Measurements from ENCODE around the gene SLC16A11.
"Not testable (repeated sequence)": the region's sequence is repeated elsewhere in the genome, so short reads cannot be mapped to it uniquely, and the experiment has no call there.

The SLC16A11 gene

GRCh38 chr17:7043497-7044198 lies at the start of gene SLC16A11:
TSS of gene SLC16A11 (minus strand) at chr17:7044092. CDS start at chr17:7043513, 579 bp downstream.
- no peak for DNase-seq (ENCODE audit: low read depth in 2 of 2)

- DNase-seq (ENCODE audit: low read depth in 2 of 2) = not testable (repeated sequence)
These were observed 47.6 kb upstream of the SLC16A11 start for GRCh38 chr17:7091311-7092005.

- not testable (repeated sequence) for DNase-seq (ENCODE audit: low read depth in 2 of 2)
These were observed 45.7 kb upstream of the SLC16A11 start for GRCh38 chr17:7089570-7089969.

GRCh38 chr17:7088442-7088841 lies 44.5 kb upstream of the SLC16A11 start:
- DNase-seq (ENCODE audit: low read depth in 2 of 2) = not testable (repeated sequence)

- DNase-seq (ENCODE audit: low read depth in 2 of 2) = no peak
These were observed 40.2 kb upstream of the SLC16A11 start for GRCh38 chr17:7084088-7084487.

- no peak for DNase-seq (ENCODE audit: low read depth in 2 of 2)
These were observed 39.7 kb upstream of the SLC16A11 start for GRCh38 chr17:7083592-7083991.

- no peak for DNase-seq (ENCODE audit: low read depth in 2 of 2)
These were observed 37.6 kb upstream of the SLC16A11 start for GRCh38 chr17:7081341-7082062.

- DNase-seq (ENCODE audit: low read depth in 2 of 2) = no peak
These were observed 36.7 kb upstream of the SLC16A11 start for GRCh38 chr17:7080456-7081041.

DNA sequence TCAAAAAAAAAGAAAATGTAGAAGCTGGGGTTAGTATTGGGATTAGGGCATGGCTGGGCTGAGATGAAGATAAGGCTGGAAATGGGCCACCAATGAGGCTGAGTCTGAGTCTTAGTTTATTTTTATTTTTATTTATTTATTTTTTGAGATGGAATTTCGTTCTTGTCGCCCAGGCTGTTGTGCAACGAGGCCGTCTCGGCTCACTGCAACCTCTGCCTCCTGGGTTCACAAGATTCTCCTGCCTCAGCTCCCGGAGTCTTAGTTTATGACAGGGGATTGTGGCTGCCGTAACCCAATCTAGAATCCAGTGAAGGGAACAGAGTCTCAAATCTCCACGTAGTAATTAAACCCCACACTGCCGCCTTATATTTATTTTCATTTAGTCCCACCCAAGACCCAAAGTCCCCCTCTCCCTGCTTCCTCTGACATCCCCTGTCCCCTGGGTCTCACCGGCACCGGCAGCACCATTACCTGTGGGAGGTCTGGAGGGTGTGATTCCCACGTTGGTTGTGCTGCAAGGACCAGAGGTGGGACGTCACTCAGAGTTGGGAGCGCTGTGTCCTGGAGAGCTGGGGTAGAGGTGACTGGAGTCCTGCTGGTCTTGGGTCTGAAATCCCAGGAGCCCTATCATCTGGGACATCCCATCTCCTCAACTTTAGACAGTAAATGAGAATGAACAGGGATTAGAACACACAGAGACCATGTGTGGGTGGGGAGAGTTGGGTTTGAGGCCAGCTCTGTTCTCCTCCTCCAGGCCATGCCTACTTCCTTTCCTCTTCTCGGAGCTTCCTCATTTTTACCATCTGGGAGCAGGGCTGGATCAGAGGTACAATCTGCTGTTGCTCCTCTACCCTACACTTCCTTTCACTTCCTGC lies 35.9 kb upstream of the SLC16A11 start, which contains the start of gene CLEC10A:
CLEC10A (minus strand) TSS at position 671 of the 875 bp plus-strand sequence. CDS start 1,439 bp downstream, outside the sequence.
- no peak for DNase-seq (ENCODE audit: low read depth in 2 of 2)

DNA sequence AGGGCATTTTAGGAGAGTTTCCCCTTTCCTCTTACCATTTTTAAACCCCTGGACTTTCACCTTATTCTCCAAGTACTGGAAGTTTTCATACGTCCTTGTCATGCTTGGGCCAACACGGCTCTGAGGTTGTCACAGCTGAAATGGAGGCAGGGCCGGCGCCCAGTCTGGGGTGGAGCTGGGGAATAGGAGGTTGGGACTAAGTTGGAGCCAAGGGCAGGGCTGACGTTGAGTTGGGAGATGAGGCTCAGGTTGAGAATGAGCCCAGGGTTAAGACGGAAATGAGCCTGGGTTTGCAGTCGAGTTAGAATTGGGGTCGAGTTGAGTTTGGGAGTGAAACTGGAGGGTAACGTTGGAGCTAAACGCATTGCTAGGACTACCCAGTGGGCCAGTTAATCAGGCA lies 34.8 kb upstream of the SLC16A11 start:
- DNase-seq (ENCODE audit: low read depth in 2 of 2) = no peak

GRCh38 chr17:7077911-7078546 lies 34.1 kb upstream of the SLC16A11 start:
- no peak for DNase-seq (ENCODE audit: low read depth in 2 of 2)

DNA sequence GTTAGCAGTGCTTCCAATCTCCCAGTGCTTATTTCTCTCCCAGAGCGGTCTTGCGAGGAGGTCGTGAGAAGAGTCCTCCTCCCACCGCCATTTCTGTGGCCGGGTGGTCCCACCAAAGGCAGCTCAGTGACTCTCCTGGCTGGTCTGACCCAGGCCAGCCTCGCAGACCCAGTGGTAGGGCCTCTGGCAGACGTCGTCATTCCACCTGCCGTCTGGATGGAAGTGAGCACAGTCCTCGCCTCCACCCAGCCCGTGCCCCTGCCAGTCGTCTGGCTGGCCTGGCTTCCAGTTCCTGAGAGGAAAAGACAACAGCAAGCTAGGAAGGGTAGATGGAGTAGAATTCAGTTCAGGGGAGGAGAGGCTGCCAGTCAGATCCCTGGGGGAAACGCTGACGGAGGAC lies 31.0 kb upstream of the SLC16A11 start:
- no peak for DNase-seq (ENCODE audit: low read depth in 2 of 2)

DNA sequence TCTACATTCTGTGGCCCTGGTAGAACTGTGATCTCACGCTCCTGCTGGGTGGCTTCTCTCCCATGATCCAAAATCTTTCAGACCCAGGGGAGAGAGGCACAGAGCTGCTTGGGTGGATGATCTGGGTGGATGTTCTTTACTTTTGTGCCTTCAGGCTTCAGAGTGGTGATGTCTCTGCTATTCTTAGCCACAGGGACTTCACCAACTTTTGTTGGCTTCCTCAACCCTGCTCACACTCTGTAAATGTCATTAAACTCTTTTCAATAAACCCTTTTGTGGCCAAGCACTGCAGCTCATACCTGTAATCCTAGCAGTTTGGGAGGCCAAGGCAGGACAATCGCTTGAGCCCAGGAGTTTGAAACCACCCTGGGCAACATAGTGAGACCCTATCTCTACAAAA lies 28.5 kb upstream of the SLC16A11 start:
- no peak for DNase-seq (ENCODE audit: low read depth in 2 of 2)

DNA sequence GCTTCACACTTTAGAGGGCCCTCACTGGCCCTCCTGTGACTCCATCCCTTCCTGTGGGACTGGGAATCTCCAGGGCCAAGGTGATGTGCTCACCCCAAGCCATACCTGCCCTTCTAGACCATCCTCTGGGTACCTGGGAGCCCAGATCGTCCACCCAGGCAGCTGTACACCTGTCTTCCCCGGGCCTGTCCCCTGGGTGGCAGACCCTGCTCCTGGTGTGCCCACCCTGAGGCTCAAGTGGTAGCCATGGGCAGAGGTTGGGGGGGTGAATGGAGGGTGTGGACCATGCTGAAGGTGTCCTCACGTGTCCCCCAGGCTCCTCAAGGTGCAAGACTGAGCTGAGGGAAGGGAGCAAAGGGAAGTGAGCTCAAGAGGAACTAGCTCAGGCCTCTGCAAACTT lies 26.8 kb upstream of the SLC16A11 start:
- no peak for DNase-seq (ENCODE audit: low read depth in 2 of 2)

DNA sequence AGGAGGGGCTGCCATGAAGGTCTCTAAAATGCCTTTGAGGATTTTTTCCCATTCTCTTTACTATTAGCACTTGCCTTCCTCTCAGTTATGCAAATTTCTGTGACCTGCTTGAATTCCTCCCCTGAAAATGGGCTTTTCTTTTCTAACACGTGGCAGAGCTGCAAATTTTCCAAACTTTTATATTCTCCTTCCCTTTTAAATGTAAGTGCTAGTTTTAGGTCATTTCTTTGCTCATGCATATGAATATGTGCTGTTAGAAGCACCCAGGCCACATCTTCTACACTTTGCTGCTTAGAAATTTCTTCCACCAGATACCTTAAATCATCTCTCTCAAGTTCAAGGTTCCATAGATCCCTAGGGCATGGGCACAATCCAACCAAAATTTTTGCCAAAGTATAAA lies 24.4 kb upstream of the SLC16A11 start:
- DNase-seq (ENCODE audit: low read depth in 2 of 2) = no peak

GRCh38 chr17:7067198-7067597 lies 23.3 kb upstream of the SLC16A11 start:
- no peak for DNase-seq (ENCODE audit: low read depth in 2 of 2)

DNA sequence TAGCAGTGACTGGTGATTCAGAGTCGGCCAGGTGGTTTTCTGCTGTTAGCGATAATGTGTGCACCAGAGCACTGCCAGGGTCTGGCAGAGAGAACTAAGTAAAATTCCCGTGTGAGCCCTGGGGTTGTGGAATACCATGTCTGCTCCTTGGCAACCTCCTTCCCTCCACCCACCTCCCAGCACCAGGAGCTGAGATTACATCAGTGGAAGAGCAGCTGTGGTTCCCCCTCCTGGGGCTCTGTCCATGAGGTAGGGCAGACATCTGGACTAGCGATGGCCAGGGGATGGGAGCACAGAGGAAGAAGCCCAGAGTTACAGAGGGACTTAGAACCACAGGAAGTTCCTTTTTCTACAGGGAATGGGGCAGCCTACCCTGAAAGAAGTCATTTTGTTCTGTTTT lies 20.4 kb upstream of the SLC16A11 start:
- no peak for DNase-seq (ENCODE audit: low read depth in 2 of 2)

- DNase-seq (ENCODE audit: low read depth in 2 of 2) = no peak
These were observed 19.7 kb upstream of the SLC16A11 start for GRCh38 chr17:7063518-7064094.

GRCh38 chr17:7060165-7060891 lies 16.4 kb upstream of the SLC16A11 start:
- DNase-seq (ENCODE audit: low read depth in 2 of 2) = no peak
